Mesothelial cell of epicardium (in vitro differentiated cells): Measurements from ENCODE around the gene CHRNB1. TPM values are rescaled to one million over a fixed set of nuclear protein-coding genes. Genes with fewer than 3 reads are reported as not detected.

Source experiments
- DNase-seq, 2 experiments: peaks; one replicate each; pipeline ENCODE4 v3.0.0; 2021; ENCODE audit warnings: low spot score in 2 of 2; ENCODE audit not compliant: unreplicated experiment in 2 of 2
- H3K27ac Mint-ChIP-seq: 2 replicates; pipeline ENCODE4 v1.8.0; 2021; ENCODE audit warnings: mixed read lengths
- H3K27me3 Mint-ChIP-seq: 2 replicates; pipeline ENCODE4 v1.8.0; 2021; ENCODE audit warnings: low read depth, mixed read lengths
- H3K36me3 Mint-ChIP-seq: 2 replicates; pipeline ENCODE4 v1.8.0; 2021; ENCODE audit warnings: mixed read lengths
- H3K4me1 Mint-ChIP-seq: 2 replicates; pipeline ENCODE4 v1.8.0; 2021; ENCODE audit warnings: mixed read lengths
- H3K4me3 Mint-ChIP-seq: 2 replicates; pipeline ENCODE4 v1.8.0; 2021; ENCODE audit warnings: mild to moderate bottlenecking, moderate library complexity, mixed read lengths
- H3K9me3 Mint-ChIP-seq: 2 replicates; pipeline ENCODE4 v1.8.0; 2021; ENCODE audit warnings: mixed read lengths
- CTCF ChIP-seq: fragments of 200-600 bp; sonication (generic); IDR thresholded peaks from one replicate; pipeline ENCODE4 v1.5.0; 2021; ENCODE audit warnings: antibody characterized with exemption; ENCODE audit not compliant: unreplicated experiment
- total RNA-seq: library from RNA; stranded (reverse); gene quantifications from 3 replicates; pipeline ENCODE4 v1.2.1, GENCODE V29; 2021

CHRNB1 gene
- total RNA-seq, 1 donor from 2014 or later, result 17.7 TPM

DNA sequence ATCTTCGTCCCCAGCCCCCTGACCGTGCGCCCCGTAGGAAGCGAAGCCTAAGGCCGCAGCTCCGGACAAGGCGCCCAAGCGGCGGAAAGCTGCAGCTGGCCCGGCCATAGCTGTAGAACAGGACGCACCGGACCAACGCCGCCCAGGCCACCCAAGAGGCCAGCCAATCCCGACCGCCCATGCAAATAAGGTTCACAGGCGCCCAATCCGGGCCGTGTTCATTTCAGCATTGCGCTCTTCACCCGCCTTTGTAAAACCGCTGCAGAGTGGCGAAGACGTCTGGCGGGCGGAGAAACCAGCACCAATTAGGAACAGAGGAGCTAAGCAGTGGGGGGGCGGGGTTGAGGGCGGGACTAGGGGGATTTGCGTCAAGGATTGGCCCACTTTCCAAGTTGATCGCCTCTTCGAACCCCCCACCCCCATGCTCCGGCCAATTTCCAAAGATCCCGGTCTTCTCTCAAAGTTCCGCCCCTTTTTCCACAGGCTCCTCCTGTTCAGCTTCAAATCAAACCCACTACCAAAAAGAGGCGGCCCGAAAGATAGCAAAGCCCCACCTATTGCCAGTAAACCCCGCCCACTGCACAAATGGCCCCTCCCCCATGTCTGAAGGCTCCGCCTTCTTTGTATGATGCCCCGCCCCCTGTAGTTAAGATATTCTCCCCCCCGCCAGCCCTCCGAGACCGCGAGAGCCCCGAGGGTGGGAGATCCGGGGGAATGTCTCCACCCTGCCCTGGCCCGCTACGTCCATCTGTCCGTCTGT, 40.7 kb upstream of the CHRNB1 start, which contains the start of gene TMEM256:
Gene TMEM256 (minus strand): TSS at position 121 of the 760 bp plus-strand sequence. CDS start 13 bp downstream, at position 108.
- Mint-ChIP-seq H3K9me3 (no peaks in the 10 kb centered on the region), H3K4me1 (peaks cover 23% of the 10 kb centered on the region), H3K27me3 (no peaks in the 10 kb centered on the region), H3K36me3 (peaks cover 9% of the 10 kb centered on the region), H3K4me3 (peak within 1 kb of the TSS; percentile 87), H3K27ac (peak within 1 kb of the TSS; percentile 91)
- no peak for TF ChIP-seq CTCF
- peak; percentile 93 to 96 for DNase-seq

- Mint-ChIP-seq H3K4me1 (peaks cover 23% of the 10 kb centered on the region), H3K9me3 (no peaks in the 10 kb centered on the region), H3K27ac (peak overlapping the region; percentile 91), H3K27me3 (no peaks in the 10 kb centered on the region), H3K4me3 (peak overlapping the region; percentile 87), H3K36me3 (peaks cover 13% of the 10 kb centered on the region)
- no peak for DNase-seq
- TF ChIP-seq CTCF, result no peak
Measured at GRCh38 chr17:7404737-7405349, 40.0 kb upstream of the CHRNB1 start.

- H3K36me3 Mint-ChIP-seq, result peaks cover 19% of the 10 kb centered on the region
- peaks cover 23% of the 10 kb centered on the region for H3K4me1 Mint-ChIP-seq
- H3K27me3 Mint-ChIP-seq, result no peaks in the 10 kb centered on the region
- no peak for TF ChIP-seq CTCF
- H3K4me3 Mint-ChIP-seq, result peak overlapping the region; percentile 80
- H3K27ac Mint-ChIP-seq, result peak overlapping the region; percentile 84
- no peaks in the 10 kb centered on the region for H3K9me3 Mint-ChIP-seq
- DNase-seq, result no peak
Measured at GRCh38 chr17:7405350-7406234, 39.3 kb upstream of the CHRNB1 start.

DNA sequence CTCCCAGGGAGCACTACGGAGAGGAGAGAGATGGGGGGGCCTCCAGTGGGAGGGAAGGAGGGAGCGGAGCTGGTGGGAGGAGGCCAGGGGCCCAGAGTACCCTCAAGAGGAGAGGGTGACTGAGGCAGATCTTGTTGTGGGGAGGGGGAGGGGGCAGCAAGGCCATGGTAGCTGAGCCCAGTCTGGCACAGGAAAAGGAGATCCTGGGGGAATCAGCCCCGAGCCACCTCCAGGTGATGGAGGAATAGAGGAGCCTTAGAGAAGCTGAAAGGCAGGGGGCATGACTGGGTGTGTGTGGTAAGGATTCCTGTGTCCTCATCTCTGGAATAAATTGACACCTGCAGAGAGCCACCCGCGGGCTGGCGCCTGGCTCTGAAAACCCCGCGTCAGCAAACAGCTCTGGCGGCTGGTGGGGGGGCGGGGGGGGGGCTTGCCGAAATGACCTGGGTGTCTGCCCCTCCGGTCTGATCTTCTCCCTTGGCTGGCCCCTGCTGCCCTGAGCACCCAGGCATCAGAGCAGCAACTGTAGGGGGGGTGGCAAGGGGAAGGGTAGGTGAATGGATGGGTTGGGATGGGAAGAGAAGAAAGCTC, 38.5 kb upstream of the CHRNB1 start:
- no peak for DNase-seq
- peaks cover 22% of the 10 kb centered on the region for H3K36me3 Mint-ChIP-seq
- H3K4me1 Mint-ChIP-seq, result peaks cover 23% of the 10 kb centered on the region
- TF ChIP-seq CTCF, result no peak
- H3K27me3 Mint-ChIP-seq, result no peaks in the 10 kb centered on the region
- H3K9me3 Mint-ChIP-seq, result no peaks in the 10 kb centered on the region
- peak overlapping the region; percentile 73 for H3K4me3 Mint-ChIP-seq
- peak overlapping the region; percentile 82 for H3K27ac Mint-ChIP-seq

DNA sequence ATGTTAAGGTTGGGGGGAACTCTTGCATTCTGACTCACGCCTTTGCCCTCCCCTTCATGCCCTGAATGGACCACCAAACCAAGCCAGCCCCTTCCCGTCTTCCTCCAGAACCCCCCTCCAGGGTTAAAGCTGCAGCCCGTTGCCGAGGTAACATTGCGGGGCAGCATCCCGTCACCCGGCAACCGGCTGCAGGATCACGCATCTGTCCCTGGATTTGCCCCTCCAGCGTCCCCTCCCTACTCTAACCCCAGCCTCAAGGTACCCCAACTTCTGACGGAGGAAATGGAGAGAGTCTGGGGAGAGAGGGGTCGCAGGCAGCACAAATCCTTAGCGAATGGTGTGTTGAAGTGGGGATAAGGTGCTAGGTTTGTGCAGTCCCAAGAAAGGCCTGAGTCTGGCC, 37.8 kb upstream of the CHRNB1 start:
- H3K27ac Mint-ChIP-seq, result no peak overlapping the region

More for the DNA sequence above, 37.8 kb upstream of the CHRNB1 start:
- Mint-ChIP-seq H3K4me1 (peaks cover 23% of the 10 kb centered on the region), H3K9me3 (no peaks in the 10 kb centered on the region), H3K4me3 (peak overlapping the region; percentile 30), H3K27me3 (no peaks in the 10 kb centered on the region), H3K36me3 (peaks cover 18% of the 10 kb centered on the region)
- no peak for DNase-seq
- TF ChIP-seq CTCF, result no peak
